ENCODE results near the gene KMT5C.
A peak's percentile ranks its signal among the peaks of the same experiment; 100 is the strongest.
"Not testable (repeated sequence)": the region's sequence is repeated elsewhere in the genome, so short reads cannot be mapped to it uniquely, and the experiment has no call there.

KMT5C gene

GRCh38 chr19:55316646-55317045, 23.0 kb upstream of the KMT5C start:
- DNase-seq (ENCODE audit: low spot score), result no peak

GRCh38 chr19:55319785-55320184, 19.9 kb upstream of the KMT5C start:
- DNase-seq (ENCODE audit: low spot score), result peak; percentile 75

- no peak for DNase-seq (ENCODE audit: low spot score)
Measured at GRCh38 chr19:55320844-55321419, 18.7 kb upstream of the KMT5C start.

GRCh38 chr19:55321466-55322137, 18.1 kb upstream of the KMT5C start:
- DNase-seq (ENCODE audit: low spot score), result no peak

GRCh38 chr19:55322204-55322885, 17.3 kb upstream of the KMT5C start:
- no peak for DNase-seq (ENCODE audit: low spot score)

- no peak for DNase-seq (ENCODE audit: low spot score)
Measured at GRCh38 chr19:55324662-55325061, 15.0 kb upstream of the KMT5C start.

- DNase-seq (ENCODE audit: low spot score), result no peak
Measured at GRCh38 chr19:55325172-55325571, 14.5 kb upstream of the KMT5C start, which contains the start of gene TMEM150B. TSS of gene TMEM150B (minus strand) at chr19:55325341. CDS start at chr19:55321036, 4,305 bp downstream.

- not testable (repeated sequence) for DNase-seq (ENCODE audit: low spot score)
Measured at GRCh38 chr19:55328774-55329318, 10.8 kb upstream of the KMT5C start.

GRCh38 chr19:55329791-55330190, 9.9 kb upstream of the KMT5C start:
- peak; percentile 65 for DNase-seq (ENCODE audit: low spot score)

GRCh38 chr19:55333870-55334269, 5.8 kb upstream of the KMT5C start:
- no peak for DNase-seq (ENCODE audit: low spot score)

- peak; percentile 69 for DNase-seq (ENCODE audit: low spot score)
Measured at GRCh38 chr19:55336101-55336500, 3.6 kb upstream of the KMT5C start.

- no peak for DNase-seq (ENCODE audit: low spot score)
Measured at GRCh38 chr19:55339889-55340783, 460 bp downstream of the KMT5C start.

GRCh38 chr19:55340784-55341147, 1.1 kb downstream of the KMT5C start:
- DNase-seq (ENCODE audit: low spot score), result no peak

- peak; percentile 93 for DNase-seq (ENCODE audit: low spot score)
Measured at GRCh38 chr19:55341171-55341588, 1.5 kb downstream of the KMT5C start.

- DNase-seq (ENCODE audit: low spot score), result no peak
Measured at GRCh38 chr19:55341595-55342531, 2.2 kb downstream of the KMT5C start.

- no peak for DNase-seq (ENCODE audit: low spot score)
Measured at GRCh38 chr19:55344444-55344843, 4.8 kb downstream of the KMT5C start.

- DNase-seq (ENCODE audit: low spot score), result no peak
Measured at GRCh38 chr19:55345101-55345817, 5.6 kb downstream of the KMT5C start.

GRCh38 chr19:55345818-55346724, 6.4 kb downstream of the KMT5C start:
- DNase-seq (ENCODE audit: low spot score), result no peak
